ENCODE data around the gene C20orf202. TPM values are rescaled to one million over a fixed set of nuclear protein-coding genes. Genes with fewer than 3 reads are reported as not detected.

Gene C20orf202
- not detected for total RNA-seq

DNA sequence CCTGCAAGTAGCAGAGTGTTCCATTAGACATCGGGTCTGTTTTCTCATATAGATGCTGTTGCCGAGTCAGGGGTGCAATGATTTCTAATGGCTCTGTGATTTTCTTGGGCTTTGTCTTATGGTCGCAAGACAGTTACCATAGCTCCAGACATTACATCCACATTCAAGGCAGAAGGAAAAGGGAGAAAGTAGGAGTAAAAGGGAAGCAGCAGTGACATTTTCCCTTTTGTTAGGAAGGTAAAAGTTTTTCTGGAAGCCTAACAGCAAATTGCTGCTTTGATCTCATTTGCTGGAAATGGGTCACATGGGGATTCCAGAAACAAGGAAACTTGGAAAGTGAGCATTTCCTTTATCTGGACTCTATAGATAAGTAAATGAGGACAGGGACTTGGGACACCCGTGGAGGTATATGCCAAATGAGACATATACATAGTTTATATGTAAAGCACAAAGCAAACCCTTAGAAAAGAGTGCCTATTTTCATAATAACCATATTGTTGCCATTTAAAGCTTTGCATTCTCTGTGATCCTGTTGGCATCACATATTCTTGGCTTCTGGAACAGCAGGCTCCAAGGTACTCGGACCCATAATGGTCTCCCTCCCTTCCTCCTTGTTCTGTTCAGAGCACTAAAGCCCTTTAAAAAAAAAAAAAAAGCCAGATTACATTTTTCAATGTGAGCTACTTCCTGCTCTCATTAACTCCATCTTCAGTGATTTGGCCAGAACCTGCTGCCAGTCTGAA, at the start of gene C20orf202:
C20orf202 (plus strand) TSS at position 693 of the 743 bp plus-strand sequence. CDS start 132 bp downstream, outside the sequence.
- H3K9me3 ChIP-seq (ENCODE audit: low read depth, low read length), result no peaks in the 10 kb centered on the region
- no peak within 1 kb of the TSS for H3K4me3 ChIP-seq (ENCODE audit: low read length)
- no peaks in the 10 kb centered on the region for H3K4me1 ChIP-seq (ENCODE audit: insufficient read depth, low read length)
- H3K27me3 ChIP-seq (ENCODE audit: insufficient read depth, low read length), result no peaks in the 10 kb centered on the region

DNA sequence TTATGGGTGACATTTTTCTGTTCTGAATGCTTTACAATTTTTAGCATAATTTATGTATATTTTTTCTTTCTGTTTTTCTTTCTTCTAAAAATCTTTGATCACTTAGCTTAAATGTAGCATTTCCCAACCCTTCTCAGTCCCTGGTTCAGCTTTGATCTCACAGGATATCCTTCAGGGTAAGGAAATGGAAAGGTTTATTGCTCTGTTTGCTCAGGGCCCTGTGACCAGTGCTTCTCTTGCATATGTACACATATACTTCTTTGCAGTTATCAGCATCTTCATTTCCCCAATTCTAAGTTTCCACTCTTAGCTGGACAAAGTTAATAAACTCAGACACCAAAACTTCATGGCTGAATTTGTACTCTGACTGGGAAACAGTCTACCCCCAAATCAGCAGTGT, 49.0 kb upstream of the C20orf202 start:
- H3K4me3 ChIP-seq (ENCODE audit: low read length), result no peak overlapping the region
- no peaks in the 10 kb centered on the region for H3K4me1 ChIP-seq (ENCODE audit: insufficient read depth, low read length)
- H3K9me3 ChIP-seq (ENCODE audit: low read depth, low read length), result no peaks in the 10 kb centered on the region
- H3K27me3 ChIP-seq (ENCODE audit: insufficient read depth, low read length), result no peaks in the 10 kb centered on the region

DNA sequence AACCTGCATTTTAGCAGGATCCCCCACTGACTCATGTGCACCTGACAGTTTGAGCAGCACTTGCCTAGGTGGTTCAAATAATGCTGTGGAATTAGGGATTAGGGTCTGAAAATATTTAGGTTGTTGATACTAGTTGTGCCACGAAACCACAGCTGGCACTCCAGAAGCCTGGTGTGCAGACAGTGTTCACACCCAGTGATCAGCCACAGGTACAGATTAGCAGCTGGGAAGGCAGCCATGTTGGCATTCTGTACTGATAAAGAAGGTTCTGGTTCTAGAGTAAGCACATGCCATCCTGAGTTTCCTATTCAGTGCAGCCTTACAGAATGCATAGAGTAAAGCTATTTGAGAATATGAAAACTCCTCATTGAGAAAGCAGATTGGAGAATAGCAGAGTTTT, 48.6 kb upstream of the C20orf202 start:
- H3K9me3 ChIP-seq (ENCODE audit: low read depth, low read length), result no peaks in the 10 kb centered on the region

GRCh38 chr20:1155342-1155741, 47.9 kb upstream of the C20orf202 start:
- no peak overlapping the region for H3K4me3 ChIP-seq (ENCODE audit: low read length)
- H3K9me3 ChIP-seq (ENCODE audit: low read depth, low read length), result no peaks in the 10 kb centered on the region
- H3K4me1 ChIP-seq (ENCODE audit: insufficient read depth, low read length), result no peaks in the 10 kb centered on the region
- H3K27me3 ChIP-seq (ENCODE audit: insufficient read depth, low read length), result no peaks in the 10 kb centered on the region

More for the DNA sequence above, 48.6 kb upstream of the C20orf202 start:
- Histone ChIP-seq H3K4me3 (ENCODE audit: low read length) (no peak overlapping the region), H3K27me3 (ENCODE audit: insufficient read depth, low read length) (no peaks in the 10 kb centered on the region), H3K4me1 (ENCODE audit: insufficient read depth, low read length) (no peaks in the 10 kb centered on the region)

DNA sequence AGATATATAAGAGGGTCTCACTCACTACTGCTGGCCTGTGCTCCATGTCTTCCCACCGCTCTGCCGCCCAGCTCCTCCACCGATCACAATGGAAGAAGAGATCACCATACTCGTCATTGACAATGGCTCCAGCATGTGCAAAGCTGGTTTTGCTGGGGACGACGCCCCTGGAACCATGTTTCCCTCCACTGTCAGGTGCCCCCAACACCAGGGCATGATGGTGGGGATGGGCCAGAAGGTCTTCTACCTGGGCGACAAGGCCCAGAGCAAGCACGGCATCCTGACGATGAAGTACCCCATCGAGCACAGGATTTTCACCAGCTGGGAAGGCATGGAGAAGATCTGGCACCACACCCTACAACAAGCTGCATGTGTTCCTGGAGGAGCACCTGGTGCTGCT, 42.8 kb upstream of the C20orf202 start:
- no peaks in the 10 kb centered on the region for H3K9me3 ChIP-seq (ENCODE audit: low read depth, low read length)
- H3K4me3 ChIP-seq (ENCODE audit: low read length), result no peak overlapping the region
- no peaks in the 10 kb centered on the region for H3K4me1 ChIP-seq (ENCODE audit: insufficient read depth, low read length)
- no peaks in the 10 kb centered on the region for H3K27me3 ChIP-seq (ENCODE audit: insufficient read depth, low read length)

DNA sequence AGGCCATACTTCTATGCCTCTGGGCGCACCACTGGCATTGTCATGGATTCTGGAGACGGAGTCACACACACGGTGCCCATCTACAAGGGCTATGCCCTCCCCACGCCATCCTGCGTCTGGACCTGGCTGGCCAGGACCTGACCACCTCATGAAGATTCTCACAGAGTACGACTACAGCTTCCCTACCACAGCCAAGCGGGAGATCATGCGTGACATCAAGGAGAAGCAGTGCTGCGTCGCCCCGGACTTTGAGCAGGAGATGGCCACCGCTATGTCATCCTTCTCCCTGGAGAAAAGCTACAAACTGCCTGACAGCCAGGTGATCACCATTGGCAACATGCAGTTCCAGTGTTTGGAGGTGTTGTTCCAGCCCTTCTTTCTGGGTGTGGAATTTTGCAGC, 42.3 kb upstream of the C20orf202 start:
- H3K4me3 ChIP-seq (ENCODE audit: low read length), result no peak overlapping the region
- no peaks in the 10 kb centered on the region for H3K4me1 ChIP-seq (ENCODE audit: insufficient read depth, low read length)
- no peaks in the 10 kb centered on the region for H3K27me3 ChIP-seq (ENCODE audit: insufficient read depth, low read length)
- no peaks in the 10 kb centered on the region for H3K9me3 ChIP-seq (ENCODE audit: low read depth, low read length)

DNA sequence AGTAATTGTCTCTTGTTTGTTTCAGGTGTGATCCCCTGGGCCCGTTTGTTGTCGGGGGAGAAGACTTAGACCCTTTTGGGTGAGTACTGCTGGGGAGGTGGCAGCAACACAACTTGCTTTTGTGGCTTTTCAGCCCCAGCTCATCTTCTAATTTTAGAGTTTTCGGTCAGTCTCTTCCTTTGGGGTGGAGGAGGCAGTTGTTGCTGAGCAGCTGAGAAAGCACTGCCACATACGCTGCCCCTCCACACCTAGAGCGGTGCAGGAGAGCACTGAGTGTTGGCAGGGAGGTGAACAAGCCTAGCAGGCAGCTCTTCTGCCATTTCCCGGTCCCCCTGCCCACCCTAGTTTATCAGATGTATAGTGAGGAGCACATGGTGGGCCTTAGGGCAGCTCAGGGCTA, 40.1 kb upstream of the C20orf202 start:
- H3K4me3 ChIP-seq (ENCODE audit: low read length), result no peak overlapping the region
- no peaks in the 10 kb centered on the region for H3K9me3 ChIP-seq (ENCODE audit: low read depth, low read length)
- H3K4me1 ChIP-seq (ENCODE audit: insufficient read depth, low read length), result no peaks in the 10 kb centered on the region
- H3K27me3 ChIP-seq (ENCODE audit: insufficient read depth, low read length), result no peaks in the 10 kb centered on the region

- Histone ChIP-seq H3K9me3 (ENCODE audit: low read depth, low read length) (no peaks in the 10 kb centered on the region), H3K4me3 (ENCODE audit: low read length) (no peak overlapping the region), H3K4me1 (ENCODE audit: insufficient read depth, low read length) (no peaks in the 10 kb centered on the region), H3K27me3 (ENCODE audit: insufficient read depth, low read length) (no peaks in the 10 kb centered on the region)
Observed at GRCh38 chr20:1163653-1164052, 39.6 kb upstream of the C20orf202 start.

GRCh38 chr20:1164871-1165270, 38.4 kb upstream of the C20orf202 start:
- Histone ChIP-seq H3K27me3 (ENCODE audit: insufficient read depth, low read length) (no peaks in the 10 kb centered on the region), H3K9me3 (ENCODE audit: low read depth, low read length) (no peaks in the 10 kb centered on the region), H3K4me1 (ENCODE audit: insufficient read depth, low read length) (no peaks in the 10 kb centered on the region), H3K4me3 (ENCODE audit: low read length) (no peak overlapping the region)

DNA sequence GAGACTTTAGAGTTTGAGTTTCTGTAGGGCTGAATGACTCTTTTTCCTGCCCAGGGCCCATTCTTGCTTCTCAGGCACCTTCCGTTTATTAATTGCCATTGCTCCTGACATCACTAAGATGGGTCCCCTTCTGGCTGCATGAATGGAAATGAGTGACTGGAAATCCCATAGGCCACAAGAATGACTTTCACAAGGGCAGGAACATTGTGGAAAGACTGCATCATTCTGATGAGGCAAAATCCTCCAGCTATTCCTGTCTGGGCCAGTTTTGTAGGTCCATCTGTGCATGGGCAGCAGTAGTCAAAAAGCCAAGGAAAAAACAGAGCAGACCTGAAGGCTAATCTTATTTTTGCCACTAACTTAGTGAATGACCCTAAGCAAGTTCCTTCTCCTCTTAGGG, 37.7 kb upstream of the C20orf202 start:
- no peaks in the 10 kb centered on the region for H3K9me3 ChIP-seq (ENCODE audit: low read depth, low read length)
- no peaks in the 10 kb centered on the region for H3K27me3 ChIP-seq (ENCODE audit: insufficient read depth, low read length)
- no peaks in the 10 kb centered on the region for H3K4me1 ChIP-seq (ENCODE audit: insufficient read depth, low read length)
- no peak overlapping the region for H3K4me3 ChIP-seq (ENCODE audit: low read length)

DNA sequence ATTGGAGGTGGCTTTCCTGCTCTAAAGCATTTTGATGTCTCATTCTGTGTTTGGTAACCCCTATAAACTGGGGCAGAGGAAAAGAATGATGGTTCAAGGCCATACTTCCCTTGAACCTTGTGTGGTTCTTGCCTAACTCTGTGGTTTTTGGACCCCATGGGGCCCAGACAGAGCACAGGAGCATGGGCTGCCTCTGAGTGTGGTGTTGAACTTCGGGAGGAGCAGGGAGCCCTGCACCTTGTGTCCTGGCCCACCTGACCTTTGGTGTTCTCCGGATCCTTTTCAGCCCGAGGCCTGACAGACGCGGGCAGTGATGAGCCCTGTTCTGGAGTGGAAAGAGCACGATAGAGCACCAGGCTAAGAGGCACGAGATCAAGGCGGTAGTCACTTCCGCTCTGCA, 37.3 kb upstream of the C20orf202 start:
- Histone ChIP-seq H3K4me3 (ENCODE audit: low read length) (no peak overlapping the region), H3K27me3 (ENCODE audit: insufficient read depth, low read length) (no peaks in the 10 kb centered on the region), H3K4me1 (ENCODE audit: insufficient read depth, low read length) (no peaks in the 10 kb centered on the region), H3K9me3 (ENCODE audit: low read depth, low read length) (no peaks in the 10 kb centered on the region)

DNA sequence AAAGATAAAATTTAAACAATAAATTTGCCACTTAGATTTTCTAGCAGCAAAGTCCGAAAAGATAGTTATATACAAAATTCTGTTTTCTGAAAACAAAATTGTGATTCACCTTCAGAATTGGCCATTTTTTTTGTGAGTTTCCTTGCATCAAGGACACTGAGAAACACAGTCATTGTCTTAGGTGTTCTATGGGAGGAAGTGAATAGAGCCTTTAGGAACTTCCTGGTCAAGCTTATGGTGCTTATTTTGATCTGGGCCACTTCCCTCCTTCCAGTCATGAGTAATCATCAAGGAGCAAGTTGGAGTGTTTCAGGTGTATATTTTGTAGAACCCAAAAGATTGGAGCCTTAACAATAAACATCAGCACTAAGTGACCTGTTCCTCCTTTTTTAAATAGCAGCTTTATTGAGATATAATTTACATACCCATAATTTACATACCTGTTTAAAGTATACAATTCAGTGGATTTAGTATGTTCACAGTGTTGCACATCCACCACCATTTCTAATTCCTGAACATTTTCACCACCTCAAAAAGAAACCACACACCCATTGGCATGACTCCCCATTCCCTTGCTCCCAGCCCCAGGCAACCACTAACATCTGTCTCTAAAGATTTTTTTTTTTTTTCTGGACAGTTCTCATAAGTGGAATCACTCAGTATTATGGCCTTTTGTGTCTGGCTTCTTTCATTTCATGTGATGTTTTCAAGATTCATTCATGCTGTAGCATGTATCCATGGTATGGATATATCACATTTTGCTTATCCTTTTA, 36.1 kb upstream of the C20orf202 start:
- Histone ChIP-seq H3K4me3 (ENCODE audit: low read length) (no peak overlapping the region), H3K27me3 (ENCODE audit: insufficient read depth, low read length) (no peaks in the 10 kb centered on the region), H3K4me1 (ENCODE audit: insufficient read depth, low read length) (no peaks in the 10 kb centered on the region), H3K9me3 (ENCODE audit: low read depth, low read length) (no peaks in the 10 kb centered on the region)

DNA sequence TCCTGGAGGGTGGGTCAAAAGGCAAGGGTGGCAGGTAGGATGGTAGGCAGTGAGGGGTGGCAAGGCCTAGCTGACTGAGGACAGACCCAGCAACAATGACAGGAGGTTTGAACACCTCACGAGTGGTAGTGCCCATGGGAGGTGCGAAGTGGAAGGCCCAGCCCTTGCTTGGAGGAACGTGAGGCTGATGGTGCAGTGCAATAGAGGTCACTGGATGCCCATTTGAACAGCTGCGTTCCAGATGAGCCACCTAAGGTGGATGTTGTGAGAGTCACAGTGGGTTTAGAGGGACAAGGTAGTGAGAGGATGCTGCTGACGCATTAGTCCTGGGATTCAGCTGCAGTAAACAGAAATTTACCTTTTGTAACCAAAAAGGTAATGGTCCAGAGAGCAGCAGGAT, 34.0 kb upstream of the C20orf202 start:
- no peaks in the 10 kb centered on the region for H3K27me3 ChIP-seq (ENCODE audit: insufficient read depth, low read length)
- no peaks in the 10 kb centered on the region for H3K9me3 ChIP-seq (ENCODE audit: low read depth, low read length)
- H3K4me3 ChIP-seq (ENCODE audit: low read length), result no peak overlapping the region
- H3K4me1 ChIP-seq (ENCODE audit: insufficient read depth, low read length), result no peaks in the 10 kb centered on the region

DNA sequence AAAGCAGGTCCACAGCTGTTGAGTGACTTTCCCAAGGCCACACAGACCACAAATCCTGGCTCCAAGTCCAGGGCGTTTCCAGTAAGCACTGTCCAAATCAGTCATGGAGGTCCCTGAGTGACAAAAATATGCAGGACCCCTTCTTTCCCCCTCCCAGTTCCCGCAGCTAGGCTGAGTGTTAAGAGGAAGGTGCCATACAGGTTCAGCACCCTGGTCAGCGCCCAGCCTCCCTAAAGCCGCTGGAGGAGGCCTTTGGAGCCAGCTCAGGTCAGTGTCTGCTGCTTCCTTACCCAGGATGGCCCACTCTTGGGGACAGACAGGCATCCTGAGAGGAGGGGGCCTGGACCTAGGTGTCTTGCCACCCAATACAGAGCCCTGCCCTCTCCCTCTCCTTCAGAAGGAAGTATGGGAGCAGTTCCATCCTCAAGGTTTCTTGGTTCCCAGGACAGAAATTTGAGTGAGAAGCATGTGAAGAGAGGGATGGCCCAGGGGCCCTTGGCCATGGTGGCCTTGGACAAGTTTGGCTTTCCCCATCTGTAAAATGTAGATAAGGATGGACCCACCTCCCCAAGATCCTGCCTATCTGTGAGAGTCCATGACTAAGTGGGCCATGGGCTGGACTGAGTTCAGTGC, 31.7 kb upstream of the C20orf202 start:
- H3K4me3 ChIP-seq (ENCODE audit: low read length), result no peak overlapping the region
- H3K4me1 ChIP-seq (ENCODE audit: insufficient read depth, low read length), result no peaks in the 10 kb centered on the region
- H3K27me3 ChIP-seq (ENCODE audit: insufficient read depth, low read length), result no peaks in the 10 kb centered on the region
- H3K9me3 ChIP-seq (ENCODE audit: low read depth, low read length), result no peaks in the 10 kb centered on the region

DNA sequence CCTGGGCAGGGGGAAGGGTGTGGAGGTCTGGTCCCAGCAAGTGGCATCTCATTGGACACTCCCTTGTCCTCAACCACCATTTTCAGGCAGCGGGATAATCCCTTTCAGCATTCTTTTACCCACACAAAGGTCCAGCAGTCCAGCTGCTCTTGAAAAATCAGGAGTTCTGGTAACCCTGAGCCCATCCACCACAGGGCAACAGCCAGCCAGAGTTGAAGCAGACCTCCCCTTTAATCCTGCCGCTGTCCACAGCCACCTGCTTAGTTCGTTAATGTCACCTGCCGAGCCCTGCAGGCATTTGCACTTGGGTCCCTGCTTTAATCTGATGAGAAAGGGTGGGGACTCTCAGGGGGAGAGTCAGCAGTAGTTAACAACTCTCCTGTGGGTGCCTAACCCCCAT, 29.6 kb upstream of the C20orf202 start:
- no peaks in the 10 kb centered on the region for H3K9me3 ChIP-seq (ENCODE audit: low read depth, low read length)
- no peak overlapping the region for H3K4me3 ChIP-seq (ENCODE audit: low read length)
- no peaks in the 10 kb centered on the region for H3K27me3 ChIP-seq (ENCODE audit: insufficient read depth, low read length)
- H3K4me1 ChIP-seq (ENCODE audit: insufficient read depth, low read length), result no peaks in the 10 kb centered on the region

Data from mononuclear cell (primary cell).